ENCODE results near the gene TMPRSS12. TPM values are rescaled to one million over a fixed set of nuclear protein-coding genes. Genes with fewer than 3 reads are reported as not detected.
"Not testable (repeated sequence)": the region's sequence is repeated elsewhere in the genome, so short reads cannot be mapped to it uniquely, and the experiment has no call there.

Gene TMPRSS12
- polyA plus RNA-seq, 1 experiment: not detected

GRCh38 chr12:50859621-50860310 lies 17.0 kb downstream of the TMPRSS12 start:
- no peak overlapping the region for H3K4me3 ChIP-seq (ENCODE audit: low read depth, low read length)
- POLR2A ChIA-PET: no interaction called here
- CTCF ChIA-PET: interaction anchor here (1.2 kb wide), 1 partner anchor 34 kb away, joined by 8 read pairs; no protein-coding TSS in a partner anchor
- H3K9me3 ChIP-seq (ENCODE audit: control insufficient read depth, insufficient read depth, low read length): peaks cover 2% of the 10 kb centered on the region; the same call in 1 of the 2 replicates
- no peaks in the 10 kb centered on the region for H3K27me3 ChIP-seq (ENCODE audit: control insufficient read depth, insufficient read depth, low read length)
- no peak for DNase-seq (ENCODE audit: low read depth, low spot score)
- H3K27ac ChIP-seq (ENCODE audit: low read depth, low read length): no peak overlapping the region
- TF ChIP-seq CTCF (IDR thresholded peaks at IDR 0.05; ENCODE audit: low read depth, low read length): no peak

GRCh38 chr12:50862316-50862715 lies 19.6 kb downstream of the TMPRSS12 start:
- POLR2A ChIA-PET: interaction anchor here (0.9 kb wide), 1 partner anchor 123 kb away, joined by 3 read pairs; no protein-coding TSS in a partner anchor
- no peak for TF ChIP-seq CTCF (IDR thresholded peaks at IDR 0.05; ENCODE audit: low read depth, low read length)
- Histone ChIP-seq H3K4me3 (ENCODE audit: low read depth, low read length) (no peak overlapping the region), H3K27ac (ENCODE audit: low read depth, low read length) (no peak overlapping the region), H3K9me3 (ENCODE audit: control insufficient read depth, insufficient read depth, low read length) (peaks cover 13% of the 10 kb centered on the region), H3K27me3 (ENCODE audit: control insufficient read depth, insufficient read depth, low read length) (no peaks in the 10 kb centered on the region)
- DNase-seq (ENCODE audit: low read depth, low spot score): no peak
- CTCF ChIA-PET: interaction anchor here (0.7 kb wide), 3 partner anchors 28 to 122 kb away, joined by 3 to 5 read pairs (median 4); no protein-coding TSS in a partner anchor

GRCh38 chr12:50865266-50865665 lies 22.5 kb downstream of the TMPRSS12 start:
- POLR2A ChIA-PET: no interaction called here
- TF ChIP-seq CTCF (IDR thresholded peaks at IDR 0.05; ENCODE audit: low read depth, low read length): no peak

GRCh38 chr12:50868881-50869280 lies 26.2 kb downstream of the TMPRSS12 start:
- peaks cover 13% of the 10 kb centered on the region for H3K9me3 ChIP-seq (ENCODE audit: control insufficient read depth, insufficient read depth, low read length)

More at GRCh38 chr12:50865266-50865665, 22.5 kb downstream of the TMPRSS12 start:
- Histone ChIP-seq H3K27me3 (ENCODE audit: control insufficient read depth, insufficient read depth, low read length) (no peaks in the 10 kb centered on the region), H3K4me3 (ENCODE audit: low read depth, low read length) (no peak overlapping the region), H3K27ac (ENCODE audit: low read depth, low read length) (no peak overlapping the region), H3K9me3 (ENCODE audit: control insufficient read depth, insufficient read depth, low read length) (peaks cover 13% of the 10 kb centered on the region)
- DNase-seq (ENCODE audit: low read depth, low spot score): no peak
- CTCF ChIA-PET: no interaction called here

GRCh38 chr12:50882563-50882962 lies 39.8 kb downstream of the TMPRSS12 start:
- no peak overlapping the region for H3K4me3 ChIP-seq (ENCODE audit: low read depth, low read length)
- TF ChIP-seq CTCF (IDR thresholded peaks at IDR 0.05; ENCODE audit: low read depth, low read length): no peak
- POLR2A ChIA-PET: no interaction called here
- no peak for DNase-seq (ENCODE audit: low read depth, low spot score)
- H3K27ac ChIP-seq (ENCODE audit: low read depth, low read length): no peak overlapping the region
- peaks cover 7% of the 10 kb centered on the region; the same call in 1 of the 2 replicates for H3K9me3 ChIP-seq (ENCODE audit: control insufficient read depth, insufficient read depth, low read length)
- H3K27me3 ChIP-seq (ENCODE audit: control insufficient read depth, insufficient read depth, low read length): no peaks in the 10 kb centered on the region
- CTCF ChIA-PET: interaction anchor here (0.7 kb wide), 1 partner anchor 118 kb away, joined by 3 read pairs; no protein-coding TSS in a partner anchor

More at GRCh38 chr12:50868881-50869280, 26.2 kb downstream of the TMPRSS12 start:
- POLR2A ChIA-PET; H3K4me3 ChIP-seq (ENCODE audit: low read depth, low read length); H3K27me3 ChIP-seq (ENCODE audit: control insufficient read depth, insufficient read depth, low read length); H3K27ac ChIP-seq (ENCODE audit: low read depth, low read length); DNase-seq (ENCODE audit: low read depth, low spot score); CTCF ChIA-PET: not testable (repeated sequence)
